Endothelial cell of umbilical vein (primary cell): ENCODE results near the gene ADCYAP1R1. TPM values are rescaled to one million over a fixed set of nuclear protein-coding genes. Genes with fewer than 3 reads are reported as not detected.

ENCODE experiments used
- BruUV-seq: library from RNA; stranded (reverse); fragments of 400-500 nt; replicated peaks from 2 replicates; lab custom pipeline; 2021; lab: Mats Ljungman, UMichigan
- CTCF ChIA-PET: fragments of 300-600, 350-600 bp; sonication (Branson Sonifier 250); formaldehyde crosslinking; loops from one replicate; lab custom pipeline; 2021; ENCODE audit warnings: antibody characterized with exemption, inconsistent platforms; lab: Charles Lee
- POLR2A ChIA-PET: fragments of 300-600, 350-600 bp; sonication (Branson Sonifier 250); formaldehyde crosslinking; loops from one replicate; lab custom pipeline; 2021; ENCODE audit warnings: antibody characterized with exemption, inconsistent platforms; lab: Charles Lee
- DNase-seq: peaks from one replicate; pipeline ENCODE4 v3.0.0-alpha.2; 2011; ENCODE audit warnings: low read depth, low spot score
- FAIRE-seq: peaks from 2 replicates; lab custom pipeline; 2011; peaks lifted over from hg19 to GRCh38; lab: Jason Lieb, UNC
- H2AFZ ChIP-seq: 2 replicates; pipeline ENCODE4 v1.6.0; 2012; ENCODE audit warnings: low read depth, low read length, control low read depth, inconsistent platforms
- H3K27ac ChIP-seq: 2 replicates; pipeline ENCODE4 v1.5.1; 2011; ENCODE audit warnings: low read depth, mild to moderate bottlenecking, control low read depth, low read length, moderate library complexity; ENCODE audit not compliant: insufficient read depth
- H3K27me3 ChIP-seq, 2 experiments: 2 replicates each; pipeline versions ENCODE4 v1.6.0 to v1.6.1; 2011; ENCODE audit warnings: low read length in 2 of 2, mixed read lengths in 1 of 2; ENCODE audit not compliant: control insufficient read depth in 2 of 2, insufficient read depth in 2 of 2
- H3K36me3 ChIP-seq, 2 experiments: 2 replicates in 1 of 2; 3 replicates in 1 of 2; pipeline ENCODE4 v1.5.1; 2011; ENCODE audit warnings: low read length in 2 of 2, mild to moderate bottlenecking in 1 of 2, moderate library complexity in 1 of 2; ENCODE audit not compliant: control insufficient read depth in 2 of 2, insufficient read depth in 2 of 2; ENCODE audit errors: extremely low read depth in 1 of 2
- H3K4me1 ChIP-seq: 3 replicates; pipeline ENCODE4 v1.5.1; 2011; ENCODE audit warnings: mild to moderate bottlenecking, low read length; ENCODE audit not compliant: control insufficient read depth, insufficient read depth; ENCODE audit errors: extremely low read depth
- H3K4me2 ChIP-seq: 2 replicates; pipeline ENCODE4 v1.6.1; 2011; ENCODE audit warnings: low read length, control low read depth, mixed read lengths; ENCODE audit not compliant: insufficient read depth
- H3K4me3 ChIP-seq, 3 experiments: fragments of 200-600 bp in 1 of 3; sonication (generic), shearing (Covaris generic) in 1 of 3; replicated peaks in 1 of 3; 2 replicates each; pipeline ENCODE4 v1.5.1; 2011 to 2016; ENCODE audit warnings: control low read depth in 3 of 3, low read length in 3 of 3, mild to moderate bottlenecking in 2 of 3, inconsistent platforms in 1 of 3, low read depth in 1 of 3, moderate library complexity in 1 of 3; ENCODE audit not compliant: insufficient read depth in 1 of 3
- H3K79me2 ChIP-seq: 2 replicates; pipeline ENCODE4 v1.6.0; 2012; ENCODE audit warnings: low read length, inconsistent platforms; ENCODE audit not compliant: control insufficient read depth, insufficient read depth
- H3K9ac ChIP-seq: replicated peaks from 2 replicates; pipeline ENCODE3; 2011; ENCODE audit warnings: low read length, control low read depth; ENCODE audit not compliant: insufficient read depth; ENCODE audit errors: extremely low read depth
- H3K9me1 ChIP-seq: replicated peaks from 3 replicates; pipeline ENCODE4 v1.6.0; 2011; ENCODE audit warnings: mild to moderate bottlenecking, low read length; ENCODE audit not compliant: control insufficient read depth, insufficient read depth; ENCODE audit errors: extremely low read depth
- H3K9me3 ChIP-seq: replicated peaks from 2 replicates; pipeline ENCODE4 v1.5.1; 2012; ENCODE audit warnings: low read length, inconsistent platforms; ENCODE audit not compliant: control insufficient read depth, insufficient read depth
- H4K20me1 ChIP-seq: replicated peaks from 2 replicates; pipeline ENCODE3; 2011; ENCODE audit warnings: mild to moderate bottlenecking, low read length; ENCODE audit not compliant: control insufficient read depth, insufficient read depth; ENCODE audit errors: extremely low read depth
- EZH2 ChIP-seq: IDR thresholded peaks from 2 replicates; pipeline ENCODE4 v1.6.1; 2012; ENCODE audit warnings: borderline replicate concordance, low read depth, mild to moderate bottlenecking, moderate library complexity, low read length, inconsistent platforms; ENCODE audit not compliant: severe bottlenecking
- FOS ChIP-seq: IDR thresholded peaks from 2 replicates; pipeline ENCODE4 v1.6.1; 2011; ENCODE audit warnings: mild to moderate bottlenecking, low read length, moderate library complexity, borderline replicate concordance; ENCODE audit not compliant: insufficient read depth
- GATA2 ChIP-seq: IDR thresholded peaks from 2 replicates; pipeline ENCODE4 v1.7.0; 2011; ENCODE audit warnings: low read depth, mild to moderate bottlenecking, moderate library complexity, mixed read lengths, low read length; ENCODE audit not compliant: insufficient read length, insufficient read depth
- JUN ChIP-seq: IDR thresholded peaks from 2 replicates; pipeline ENCODE4 v1.6.1; 2011; ENCODE audit warnings: borderline replicate concordance, low read depth; ENCODE audit not compliant: insufficient read length, insufficient read depth
- MYC ChIP-seq: IDR thresholded peaks from one replicate; pipeline ENCODE4 v1.6.1; 2011; ENCODE audit warnings: mild to moderate bottlenecking, low read depth, low read length
- POLR2A ChIP-seq: IDR thresholded peaks from 2 replicates; pipeline ENCODE4 v1.6.1; 2012; ENCODE audit warnings: low read depth, mild to moderate bottlenecking, control low read depth, low read length
- POLR2AphosphoS5 ChIP-seq: IDR thresholded peaks from 2 replicates; pipeline ENCODE4 v1.6.1; 2012; ENCODE audit warnings: low read depth, mild to moderate bottlenecking, control low read depth, low read length, moderate library complexity; ENCODE audit not compliant: insufficient read depth
- dilution Hi-C: fragments of 300-500 bp; cut with MboI; formaldehyde crosslinking; loops from one replicate; pipeline ENCODE4 v1.15.0; 2019; ENCODE audit warnings: low sequenced_read_pairs; ENCODE audit not compliant: extremely low pct_ligation_motif_present
- intact Hi-C: fragments of 100-400 bp; cut with micrococcal nuclease; formaldehyde crosslinking; loops from one replicate; pipeline ENCODE4 v1.10.0; 2022
- polyA plus RNA-seq, 4 experiments: library from polyadenylated mRNA; depleted of rRNA in 3 of 4; stranded (reverse) in 3 of 4; unstranded in 1 of 4; fragments of >200 nt; gene quantifications; 2 replicates each; pipeline versions ENCODE4 v1.2.1 to v1.2.3, GENCODE V29; 2011 to 2012; ENCODE audit warnings: missing spikeins in 1 of 4
- total RNA-seq: library from RNA; stranded (reverse); gene quantifications from 2 replicates; pipeline ENCODE4 v1.2.3, GENCODE V29; 2021
- TF ChIP-seq, protein P1 (sequence below): IDR thresholded peaks from 2 replicates; pipeline ENCODE4 v1.6.1; 2011; ENCODE audit not compliant: insufficient read depth, insufficient read length
- TF ChIP-seq, protein P2 (sequence below), 2 donors: IDR thresholded peaks; 1 replicate in 1 of 2; 2 replicates in 1 of 2; pipeline ENCODE4 v1.5.1; 2011; ENCODE audit warnings: low read length in 2 of 2, mild to moderate bottlenecking in 2 of 2, moderate library complexity in 2 of 2, control low read depth in 1 of 2, inconsistent platforms in 1 of 2, low read depth in 1 of 2; ENCODE audit not compliant: insufficient read depth in 1 of 2; ENCODE audit errors: extremely low read depth in 1 of 2

Gene ADCYAP1R1
- total and polyA plus RNA-seq, 2 donors (not counting 3 experiments of a cell fraction or from before 2014, with no cell fraction given): 0.04 TPM; not detected in 1

DNA sequence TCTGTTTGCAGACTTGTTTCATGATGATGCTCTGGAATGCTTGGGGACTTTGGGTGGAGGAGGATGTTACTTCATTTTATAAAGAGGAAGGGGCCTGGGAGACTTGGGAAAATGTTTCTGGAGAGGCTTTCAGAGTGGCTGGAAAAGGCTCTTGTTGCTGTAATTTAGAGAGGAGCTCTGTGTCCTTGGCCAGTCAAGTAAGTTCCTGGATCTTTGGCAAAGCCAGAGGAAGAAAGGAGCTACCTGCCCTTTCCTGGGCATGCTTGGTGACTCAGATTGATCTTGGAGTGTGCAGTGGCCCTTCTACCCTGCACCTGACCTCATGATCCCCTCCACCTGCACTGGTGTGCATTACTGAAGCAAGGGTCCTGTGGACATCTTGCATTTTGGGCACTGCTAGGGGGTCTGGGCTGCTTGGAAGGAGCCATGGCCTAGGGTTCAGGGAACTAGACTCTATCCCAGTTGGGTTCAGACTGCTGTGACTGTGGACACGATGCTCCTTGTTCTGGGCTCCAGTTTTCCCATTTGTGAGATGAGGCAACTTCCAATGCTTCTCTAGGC lies 56.1 kb downstream of the ADCYAP1R1 start:
- ChIA-PET CTCF (interaction anchor here (0.7 to 3.9 kb wide), 5 partner anchors 12 to 170 kb away, joined by 3 to 28 read pairs (median 3); no protein-coding TSS in a partner anchor), POLR2A (no interaction called here)
- DNase-seq: no peak
- H3K79me2 ChIP-seq: no peaks in the 10 kb centered on the region
- H3K9me1 ChIP-seq: no peaks in the 10 kb centered on the region
- H3K4me3 ChIP-seq: no peak overlapping the region
- no peak overlapping the region for H2AFZ ChIP-seq
- H3K4me1 ChIP-seq: no peaks in the 10 kb centered on the region
- H3K36me3 ChIP-seq: no peaks in the 10 kb centered on the region
- H4K20me1 ChIP-seq: no peaks in the 10 kb centered on the region
- dilution Hi-C loops: no loop called here
- no TSS peak for BruUV-seq
- no peak overlapping the region for H3K9ac ChIP-seq
- no peaks in the 10 kb centered on the region for H3K9me3 ChIP-seq
- no peaks in the 10 kb centered on the region for H3K27me3 ChIP-seq
- FAIRE-seq: no peak
- TF ChIP-seq, protein P1, sequence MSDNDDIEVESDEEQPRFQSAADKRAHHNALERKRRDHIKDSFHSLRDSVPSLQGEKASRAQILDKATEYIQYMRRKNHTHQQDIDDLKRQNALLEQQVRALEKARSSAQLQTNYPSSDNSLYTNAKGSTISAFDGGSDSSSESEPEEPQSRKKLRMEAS: no peak
- TF ChIP-seq MYC (no peak), FOS (no peak), EZH2 (no peak), POLR2A (no peak), JUN (no peak), GATA2 (no peak), POLR2AphosphoS5 (no peak)
- TF ChIP-seq, protein P2, sequence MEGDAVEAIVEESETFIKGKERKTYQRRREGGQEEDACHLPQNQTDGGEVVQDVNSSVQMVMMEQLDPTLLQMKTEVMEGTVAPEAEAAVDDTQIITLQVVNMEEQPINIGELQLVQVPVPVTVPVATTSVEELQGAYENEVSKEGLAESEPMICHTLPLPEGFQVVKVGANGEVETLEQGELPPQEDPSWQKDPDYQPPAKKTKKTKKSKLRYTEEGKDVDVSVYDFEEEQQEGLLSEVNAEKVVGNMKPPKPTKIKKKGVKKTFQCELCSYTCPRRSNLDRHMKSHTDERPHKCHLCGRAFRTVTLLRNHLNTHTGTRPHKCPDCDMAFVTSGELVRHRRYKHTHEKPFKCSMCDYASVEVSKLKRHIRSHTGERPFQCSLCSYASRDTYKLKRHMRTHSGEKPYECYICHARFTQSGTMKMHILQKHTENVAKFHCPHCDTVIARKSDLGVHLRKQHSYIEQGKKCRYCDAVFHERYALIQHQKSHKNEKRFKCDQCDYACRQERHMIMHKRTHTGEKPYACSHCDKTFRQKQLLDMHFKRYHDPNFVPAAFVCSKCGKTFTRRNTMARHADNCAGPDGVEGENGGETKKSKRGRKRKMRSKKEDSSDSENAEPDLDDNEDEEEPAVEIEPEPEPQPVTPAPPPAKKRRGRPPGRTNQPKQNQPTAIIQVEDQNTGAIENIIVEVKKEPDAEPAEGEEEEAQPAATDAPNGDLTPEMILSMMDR (IDR thresholded peaks at IDR 0.05; ENCODE audit: extremely low read depth in 1 of 2, insufficient read depth in 1 of 2, low read depth in 1 of 2, low read length in 2 of 2): no peak
- H3K4me2 ChIP-seq: no peak overlapping the region
- intact Hi-C loops: no loop called here
- no peak overlapping the region for H3K27ac ChIP-seq
